Upper lobe of right lung (tissue), 1 donor: ENCODE results near the gene REEP1. TPM values are rescaled to one million over a fixed set of nuclear protein-coding genes. Genes with fewer than 3 reads are reported as not detected.

Experiments
- ATAC-seq: fragments of 200-7000 bp; cut with Tn5 transposase; one replicate; pipeline ENCODE4 v1.9.1; 2020; ENCODE audit warnings: mild to moderate bottlenecking, moderate library complexity
- DNase-seq: peaks from one replicate; pipeline ENCODE4 v3.0.0-alpha.2; 2020
- H3K27ac ChIP-seq: fragments of 200-600 bp; one replicate; pipeline ENCODE4 v1.8.0; 2022
- H3K27me3 ChIP-seq: fragments of 200-600 bp; one replicate; pipeline ENCODE4 v1.8.0; 2022; ENCODE audit warnings: mild to moderate bottlenecking
- H3K36me3 ChIP-seq: fragments of 200-600 bp; one replicate; pipeline ENCODE4 v1.8.0; 2022
- H3K4me1 ChIP-seq: fragments of 200-600 bp; one replicate; pipeline ENCODE4 v1.8.0; 2022
- H3K4me3 ChIP-seq: fragments of 200-600 bp; one replicate; pipeline ENCODE4 v1.8.0; 2022; ENCODE audit warnings: mild to moderate bottlenecking
- H3K9me3 ChIP-seq: fragments of 200-600 bp; one replicate; pipeline ENCODE4 v1.8.0; 2022
- intact Hi-C: fragments of 100-400 bp; cut with DNase I; formaldehyde crosslinking; loops from one replicate; pipeline ENCODE4 v1.11.0; 2022
- total RNA-seq: library from RNA; stranded (reverse); fragmentation: NEBNext Ultra II Directional; extraction: Animal tissue kit (Norgen Biotek cat#: 25700); gene quantifications from one replicate; pipeline ENCODE4 v1.2.1, GENCODE V29; 2021
- TF ChIP-seq, protein P1 (sequence below): fragments of 200-600 bp; IDR thresholded peaks from one replicate; pipeline ENCODE4 v1.8.0; 2022; ENCODE audit warnings: antibody characterized with exemption
- donor health status: DM: no; HTN: yes; CAD: no; lungs with severe emphysema.

The REEP1 gene
- total RNA-seq, 1 donor from 2014 or later, result 7.8 TPM

- intact Hi-C loops, result no loop called here
- H3K4me1 ChIP-seq, result no peaks in the 10 kb centered on the region
- no peak overlapping the region for H3K27ac ChIP-seq
- no peak overlapping the region for H3K4me3 ChIP-seq
- H3K27me3 ChIP-seq, result no peaks in the 10 kb centered on the region
- ATAC-seq, result peak; percentile 70
- TF ChIP-seq, protein P1, sequence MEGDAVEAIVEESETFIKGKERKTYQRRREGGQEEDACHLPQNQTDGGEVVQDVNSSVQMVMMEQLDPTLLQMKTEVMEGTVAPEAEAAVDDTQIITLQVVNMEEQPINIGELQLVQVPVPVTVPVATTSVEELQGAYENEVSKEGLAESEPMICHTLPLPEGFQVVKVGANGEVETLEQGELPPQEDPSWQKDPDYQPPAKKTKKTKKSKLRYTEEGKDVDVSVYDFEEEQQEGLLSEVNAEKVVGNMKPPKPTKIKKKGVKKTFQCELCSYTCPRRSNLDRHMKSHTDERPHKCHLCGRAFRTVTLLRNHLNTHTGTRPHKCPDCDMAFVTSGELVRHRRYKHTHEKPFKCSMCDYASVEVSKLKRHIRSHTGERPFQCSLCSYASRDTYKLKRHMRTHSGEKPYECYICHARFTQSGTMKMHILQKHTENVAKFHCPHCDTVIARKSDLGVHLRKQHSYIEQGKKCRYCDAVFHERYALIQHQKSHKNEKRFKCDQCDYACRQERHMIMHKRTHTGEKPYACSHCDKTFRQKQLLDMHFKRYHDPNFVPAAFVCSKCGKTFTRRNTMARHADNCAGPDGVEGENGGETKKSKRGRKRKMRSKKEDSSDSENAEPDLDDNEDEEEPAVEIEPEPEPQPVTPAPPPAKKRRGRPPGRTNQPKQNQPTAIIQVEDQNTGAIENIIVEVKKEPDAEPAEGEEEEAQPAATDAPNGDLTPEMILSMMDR, result no peak
- no peaks in the 10 kb centered on the region for H3K36me3 ChIP-seq
- no peak for DNase-seq
- H3K9me3 ChIP-seq, result no peaks in the 10 kb centered on the region
These were observed 21.5 kb upstream of the REEP1 start for GRCh38 chr2:86358957-86359356.

DNA sequence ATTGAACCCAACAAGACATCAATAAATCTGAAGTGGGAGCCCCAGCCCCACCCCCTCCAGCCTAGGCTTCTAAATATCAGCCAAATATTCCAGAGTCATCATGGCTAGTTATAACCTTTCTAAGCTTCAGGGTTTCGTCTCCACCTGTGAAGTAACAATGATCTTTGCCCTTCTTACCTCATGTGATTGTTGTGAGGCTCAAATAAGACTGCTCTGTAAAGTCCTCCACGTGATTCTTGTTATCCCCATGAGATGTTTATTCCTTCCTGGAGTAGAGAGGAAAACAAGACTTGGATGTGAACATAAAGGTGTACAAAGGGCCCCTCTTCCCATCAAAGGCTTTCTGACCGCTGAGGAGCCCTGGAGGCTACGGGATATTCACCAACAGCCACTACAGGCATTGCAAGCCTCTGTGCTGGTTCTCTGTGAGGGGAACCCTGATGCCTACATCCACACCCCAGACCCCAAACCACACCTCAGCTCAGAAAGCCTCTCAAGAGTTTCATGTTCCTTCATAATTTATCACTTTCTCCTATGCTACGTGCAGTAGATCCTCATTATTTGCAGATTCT, 20.1 kb upstream of the REEP1 start:
- intact Hi-C loops, result no loop called here
- TF ChIP-seq, protein P1, result no peak
- Histone ChIP-seq H3K4me1 (no peaks in the 10 kb centered on the region), H3K27ac (no peak overlapping the region), H3K36me3 (no peaks in the 10 kb centered on the region), H3K27me3 (no peaks in the 10 kb centered on the region), H3K9me3 (no peaks in the 10 kb centered on the region), H3K4me3 (no peak overlapping the region)
- no peak for ATAC-seq
- no peak for DNase-seq

DNA sequence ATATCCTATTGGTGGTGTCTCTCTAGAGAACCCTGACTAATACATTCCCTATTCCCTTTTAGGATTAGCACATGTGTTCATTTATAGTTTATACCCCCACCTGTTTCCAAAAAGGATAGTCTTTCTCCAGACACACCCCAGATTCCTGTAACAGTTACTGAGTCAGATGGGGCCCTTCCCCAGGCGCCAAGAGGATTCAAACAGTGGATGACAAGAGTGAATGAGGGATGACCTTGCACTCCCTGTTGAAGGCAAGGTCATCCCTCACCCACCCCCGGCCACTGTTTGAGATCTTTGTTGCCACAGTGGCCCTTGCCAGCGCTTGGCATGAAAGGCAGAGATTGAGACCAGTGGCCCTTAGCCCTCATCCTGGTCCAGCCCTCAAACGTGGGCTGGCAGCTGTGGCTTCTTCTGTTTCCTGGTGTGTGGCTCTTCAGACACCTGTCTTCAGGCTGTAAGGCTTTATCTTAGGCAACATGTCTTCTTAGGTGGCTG, 15.3 kb upstream of the REEP1 start:
- TF ChIP-seq, protein P1, result no peak
- Histone ChIP-seq H3K27ac (no peak overlapping the region), H3K27me3 (no peaks in the 10 kb centered on the region), H3K9me3 (no peaks in the 10 kb centered on the region), H3K36me3 (no peaks in the 10 kb centered on the region), H3K4me1 (no peaks in the 10 kb centered on the region), H3K4me3 (no peak overlapping the region)
- DNase-seq, result no peak
- ATAC-seq, result no peak
- intact Hi-C loops, result no loop called here

GRCh38 chr2:86352137-86352726, 14.8 kb upstream of the REEP1 start:
- ATAC-seq (no peak), DNase-seq (no peak)
- no peaks in the 10 kb centered on the region for H3K4me1 ChIP-seq
- H3K27me3 ChIP-seq, result no peaks in the 10 kb centered on the region
- TF ChIP-seq, protein P1, result no peak
- H3K36me3 ChIP-seq, result no peaks in the 10 kb centered on the region
- no peaks in the 10 kb centered on the region for H3K9me3 ChIP-seq
- intact Hi-C loops, result no loop called here
- H3K4me3 ChIP-seq, result no peak overlapping the region
- H3K27ac ChIP-seq, result no peak overlapping the region

- ATAC-seq (no peak), DNase-seq (no peak)
- no peaks in the 10 kb centered on the region for H3K9me3 ChIP-seq
- intact Hi-C loops, result no loop called here
- TF ChIP-seq, protein P1, result no peak
- H3K36me3 ChIP-seq, result no peaks in the 10 kb centered on the region
- H3K4me1 ChIP-seq, result no peaks in the 10 kb centered on the region
- H3K4me3 ChIP-seq, result no peak overlapping the region
- H3K27ac ChIP-seq, result no peak overlapping the region
- H3K27me3 ChIP-seq, result no peaks in the 10 kb centered on the region
These were observed 13.3 kb upstream of the REEP1 start for GRCh38 chr2:86350751-86351150.
